Measurements from ENCODE around the gene ANKLE1.

- TF ChIP-seq POLR2AphosphoS5 (IDR thresholded peaks at IDR 0.05) (no peak), CTCF (IDR thresholded peaks at IDR 0.05 in 8 of 11, conservative IDR thresholded peaks at IDR 0.05 in 3 of 11) (no peak)
These were observed 15.7 kb upstream of the ANKLE1 start for GRCh38 chr19:17266026-17266425.

All from spleen (tissue), 7 donors.